ENCODE measurements around the gene TRMT44. TPM values are rescaled to one million over a fixed set of nuclear protein-coding genes. Genes with fewer than 3 reads are reported as not detected.

Gene TRMT44
- total RNA-seq, 4 donors from 2014 or later = 30.8 to 60.0 (median 46.1) TPM

DNA sequence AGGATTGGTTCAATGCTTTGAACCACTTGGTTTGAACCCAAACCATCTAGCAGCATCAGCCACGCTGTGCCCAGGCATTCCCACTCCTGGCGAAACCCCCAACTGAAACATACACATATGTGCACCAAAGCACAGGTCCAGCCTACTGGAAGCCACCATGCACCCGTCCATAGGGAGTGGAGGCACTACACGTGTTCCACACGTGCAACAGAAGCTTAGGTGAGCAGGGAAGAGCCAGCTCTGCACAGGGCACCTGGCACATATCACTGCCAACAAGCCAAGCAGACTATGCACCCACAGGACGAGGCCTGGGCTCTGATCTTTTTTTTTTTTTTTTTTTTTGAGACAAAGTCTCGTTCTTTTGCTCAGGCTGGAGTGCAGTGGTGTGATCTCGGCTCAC is 73.4 kb downstream of the TRMT44 start:
- no peaks in the 10 kb centered on the region for H3K9me3 ChIP-seq
- no peak for DNase-seq (ENCODE audit: low spot score in 2 of 2)
- TF ChIP-seq POLR2A (IDR thresholded peaks at IDR 0.05) (no peak), EP300 (IDR thresholded peaks at IDR 0.05) (no peak), POLR2AphosphoS5 (IDR thresholded peaks at IDR 0.05) (no peak)
- TF ChIP-seq, protein P1, sequence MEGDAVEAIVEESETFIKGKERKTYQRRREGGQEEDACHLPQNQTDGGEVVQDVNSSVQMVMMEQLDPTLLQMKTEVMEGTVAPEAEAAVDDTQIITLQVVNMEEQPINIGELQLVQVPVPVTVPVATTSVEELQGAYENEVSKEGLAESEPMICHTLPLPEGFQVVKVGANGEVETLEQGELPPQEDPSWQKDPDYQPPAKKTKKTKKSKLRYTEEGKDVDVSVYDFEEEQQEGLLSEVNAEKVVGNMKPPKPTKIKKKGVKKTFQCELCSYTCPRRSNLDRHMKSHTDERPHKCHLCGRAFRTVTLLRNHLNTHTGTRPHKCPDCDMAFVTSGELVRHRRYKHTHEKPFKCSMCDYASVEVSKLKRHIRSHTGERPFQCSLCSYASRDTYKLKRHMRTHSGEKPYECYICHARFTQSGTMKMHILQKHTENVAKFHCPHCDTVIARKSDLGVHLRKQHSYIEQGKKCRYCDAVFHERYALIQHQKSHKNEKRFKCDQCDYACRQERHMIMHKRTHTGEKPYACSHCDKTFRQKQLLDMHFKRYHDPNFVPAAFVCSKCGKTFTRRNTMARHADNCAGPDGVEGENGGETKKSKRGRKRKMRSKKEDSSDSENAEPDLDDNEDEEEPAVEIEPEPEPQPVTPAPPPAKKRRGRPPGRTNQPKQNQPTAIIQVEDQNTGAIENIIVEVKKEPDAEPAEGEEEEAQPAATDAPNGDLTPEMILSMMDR (IDR thresholded peaks at IDR 0.05) = no peak
- no peaks in the 10 kb centered on the region for H3K27me3 ChIP-seq
- 82% methylated on average over 6 of the region's 8 CpGs for whole genome bisulfite sequencing
- H3K27ac ChIP-seq = no peak overlapping the region
- H3K4me1 ChIP-seq = no peaks in the 10 kb centered on the region
- H3K4me3 ChIP-seq = no peak overlapping the region
- no peaks in the 10 kb centered on the region for H3K36me3 ChIP-seq

DNA sequence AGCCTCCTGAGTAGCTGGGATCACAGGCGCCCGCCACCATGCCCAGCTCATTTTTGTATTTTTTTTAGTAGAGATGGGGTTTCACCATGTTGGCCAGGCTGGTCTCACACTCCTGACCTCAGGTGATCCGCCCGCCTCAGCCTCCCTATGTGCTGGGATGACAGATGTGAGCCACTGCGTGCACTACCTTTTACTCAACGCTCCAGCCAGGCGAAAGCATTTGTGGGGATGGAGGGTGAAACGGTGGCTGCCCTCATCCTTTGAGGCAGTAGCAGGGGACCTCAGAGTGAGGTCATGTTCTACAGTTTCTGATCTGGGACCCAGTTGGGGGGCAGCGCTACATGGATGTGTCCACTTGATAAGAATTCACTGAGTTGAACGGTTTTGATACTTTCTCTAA is 73.8 kb downstream of the TRMT44 start:
- no peaks in the 10 kb centered on the region for H3K36me3 ChIP-seq
- H3K9me3 ChIP-seq = no peaks in the 10 kb centered on the region
- no peaks in the 10 kb centered on the region for H3K27me3 ChIP-seq
- H3K4me1 ChIP-seq = no peaks in the 10 kb centered on the region
- WGBS = 94% methylated on average over 10 of the region's 10 CpGs
- TF ChIP-seq, protein P1 (IDR thresholded peaks at IDR 0.05) = no peak
- TF ChIP-seq POLR2AphosphoS5 (IDR thresholded peaks at IDR 0.05) (no peak), EP300 (IDR thresholded peaks at IDR 0.05) (no peak), POLR2A (IDR thresholded peaks at IDR 0.05) (no peak)
- DNase-seq (ENCODE audit: low spot score in 2 of 2) = no peak
- H3K4me3 ChIP-seq = no peak overlapping the region
- no peak overlapping the region for H3K27ac ChIP-seq

GRCh38 chr4:8515316-8516060 is 74.9 kb downstream of the TRMT44 start:
- H3K36me3 ChIP-seq = no peaks in the 10 kb centered on the region
- no peaks in the 10 kb centered on the region for H3K27me3 ChIP-seq
- DNase-seq (ENCODE audit: low spot score in 2 of 2) = no peak
- 66% methylated on average over 15 of the region's 18 CpGs for WGBS
- H3K9me3 ChIP-seq = no peaks in the 10 kb centered on the region
- no peaks in the 10 kb centered on the region for H3K4me1 ChIP-seq
- no peak overlapping the region for H3K27ac ChIP-seq
- TF ChIP-seq POLR2AphosphoS5 (IDR thresholded peaks at IDR 0.05) (no peak), POLR2A (IDR thresholded peaks at IDR 0.05) (no peak), EP300 (IDR thresholded peaks at IDR 0.05) (no peak)
- TF ChIP-seq, protein P1 (IDR thresholded peaks at IDR 0.05) = no peak
- H3K4me3 ChIP-seq = no peak overlapping the region

DNA sequence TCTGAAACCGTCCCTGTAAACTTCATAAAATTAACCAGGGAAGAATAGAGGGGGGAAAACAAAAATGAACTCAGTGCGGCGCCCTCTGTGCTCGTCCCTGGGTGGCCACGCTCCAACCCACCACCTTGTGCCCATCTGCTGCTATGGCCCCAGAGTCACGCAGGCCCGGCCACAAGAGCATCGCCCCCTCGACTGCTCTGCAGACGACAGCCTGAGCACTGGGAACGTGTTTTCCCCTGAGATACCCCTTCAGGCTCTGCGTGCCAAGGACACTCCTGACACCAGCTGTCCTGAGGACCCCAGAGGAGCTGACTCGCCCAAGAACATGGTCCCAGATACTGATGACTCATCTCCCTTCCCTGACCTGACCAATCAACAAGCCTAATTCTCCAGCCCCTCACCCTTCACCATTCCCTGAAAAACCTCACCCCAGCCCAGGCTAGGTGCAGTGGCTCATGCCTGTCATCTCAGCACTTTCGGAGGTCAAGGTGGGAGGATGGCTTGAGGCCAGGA is 75.5 kb downstream of the TRMT44 start:
- Histone ChIP-seq H3K27ac (no peak overlapping the region), H3K4me3 (no peak overlapping the region), H3K4me1 (no peaks in the 10 kb centered on the region), H3K9me3 (no peaks in the 10 kb centered on the region), H3K27me3 (no peaks in the 10 kb centered on the region), H3K36me3 (no peaks in the 10 kb centered on the region)
- TF ChIP-seq POLR2AphosphoS5 (IDR thresholded peaks at IDR 0.05) (no peak), POLR2A (IDR thresholded peaks at IDR 0.05) (no peak), EP300 (IDR thresholded peaks at IDR 0.05) (no peak)
- TF ChIP-seq, protein P1 (IDR thresholded peaks at IDR 0.05) = no peak
- 80% methylated on average over 7 of the region's 14 CpGs for WGBS
- no peak for DNase-seq (ENCODE audit: low spot score in 2 of 2)

GRCh38 chr4:8516996-8517550 is 76.5 kb downstream of the TRMT44 start:
- no peak overlapping the region for H3K27ac ChIP-seq
- H3K4me1 ChIP-seq = no peaks in the 10 kb centered on the region
- no peaks in the 10 kb centered on the region for H3K9me3 ChIP-seq
- 57% methylated on average over 4 of the region's 5 CpGs for WGBS
- no peaks in the 10 kb centered on the region for H3K27me3 ChIP-seq
- TF ChIP-seq, protein P1 (IDR thresholded peaks at IDR 0.05) = no peak
- no peak for TF ChIP-seq EP300 (IDR thresholded peaks at IDR 0.05)
- TF ChIP-seq POLR2A (IDR thresholded peaks at IDR 0.05) = no peak
- no peak for TF ChIP-seq POLR2AphosphoS5 (IDR thresholded peaks at IDR 0.05)
- no peaks in the 10 kb centered on the region for H3K36me3 ChIP-seq
- no peak overlapping the region for H3K4me3 ChIP-seq
- no peak for DNase-seq (ENCODE audit: low spot score in 2 of 2)

All from suprapubic skin (tissue), 4 donors.